Hematopoietic multipotent progenitor cell (in vitro differentiated cells): ENCODE measurements around the gene CFD. TPM values are rescaled to one million over a fixed set of nuclear protein-coding genes. Genes with fewer than 3 reads are reported as not detected.
A peak's percentile ranks its signal among the peaks of the same experiment; 100 is the strongest.
"Not testable (repeated sequence)": the region's sequence is repeated elsewhere in the genome, so short reads cannot be mapped to it uniquely, and the experiment has no call there.

Experiments
- DNase-seq, 3 donors: peaks; one replicate each; pipeline ENCODE4 v3.0.0-alpha.2; 2011 to 2015; ENCODE audit warnings: low read depth in 2 of 3, low spot score in 2 of 3
- total RNA-seq: library from RNA; depleted of rRNA; stranded (reverse); fragments of >200 nt; gene quantifications from one replicate; pipeline ENCODE4 v1.2.3, GENCODE V29; 2012

CFD gene
- total RNA-seq, 1 donor: 9.4 TPM

- DNase-seq: no peak
Measured at GRCh38 chr19:850979-851335, 8.5 kb upstream of the CFD start.

- DNase-seq: no peak
Measured at GRCh38 chr19:852136-853013, 7.1 kb upstream of the CFD start, which contains the start of gene ELANE. TSS of gene ELANE (plus strand) at chr19:852303. CDS start at chr19:852329, 26 bp downstream.

- no peak for DNase-seq
Measured at GRCh38 chr19:853014-853585, 6.4 kb upstream of the CFD start.

- DNase-seq: not testable (repeated sequence)
Measured at GRCh38 chr19:853614-854220, 5.7 kb upstream of the CFD start.

GRCh38 chr19:854549-854948, 4.9 kb upstream of the CFD start:
- DNase-seq: no peak

GRCh38 chr19:855142-855541, 4.3 kb upstream of the CFD start:
- no peak for DNase-seq

- no peak for DNase-seq
Measured at GRCh38 chr19:855566-856120, 3.8 kb upstream of the CFD start.

GRCh38 chr19:858284-858683, 1.2 kb upstream of the CFD start:
- no peak for DNase-seq

GRCh38 chr19:861141-861755, 1.8 kb downstream of the CFD start:
- DNase-seq: no peak

- peak; percentile 44 to 89 (median 88) for DNase-seq
Measured at GRCh38 chr19:861756-862580, 2.5 kb downstream of the CFD start.

GRCh38 chr19:862581-863314, 3.3 kb downstream of the CFD start:
- DNase-seq: peak; percentile 53 to 90 (median 86)

- DNase-seq: no peak
Measured at GRCh38 chr19:863315-863620, 3.8 kb downstream of the CFD start.

- DNase-seq: no peak
Measured at GRCh38 chr19:866769-867300, 7.4 kb downstream of the CFD start.

- no peak for DNase-seq
Measured at GRCh38 chr19:867301-867793, 7.9 kb downstream of the CFD start.

GRCh38 chr19:867855-868457, 8.5 kb downstream of the CFD start:
- no peak for DNase-seq

GRCh38 chr19:868458-869244, 9.2 kb downstream of the CFD start:
- DNase-seq: no peak

- no peak for DNase-seq
Measured at GRCh38 chr19:869245-870177, 10.0 kb downstream of the CFD start.
